Fibroblast of lung (primary cell): Measurements from ENCODE around the gene C3orf18. TPM values are rescaled to one million over a fixed set of nuclear protein-coding genes. Genes with fewer than 3 reads are reported as not detected.
A peak's percentile ranks its signal among the peaks of the same experiment; 100 is the strongest.

Experiments
- DNase-seq, 2 donors: peaks; one replicate each; pipeline versions ENCODE4 v3.0.0 to v3.0.0-alpha.2; 2010; ENCODE audit warnings: low read depth in 2 of 2
- H2AFZ ChIP-seq: 2 replicates; pipeline ENCODE4 v1.5.1; 2012; ENCODE audit warnings: low read length, control low read depth, inconsistent platforms
- H3K27ac ChIP-seq: 2 replicates; pipeline ENCODE4 v1.5.1; 2011; ENCODE audit warnings: low read length, control low read depth; ENCODE audit not compliant: insufficient read depth
- H3K27me3 ChIP-seq: 2 replicates; pipeline ENCODE4 v1.5.1; 2011; ENCODE audit warnings: mild to moderate bottlenecking, low read length; ENCODE audit not compliant: control insufficient read depth, insufficient read depth
- H3K36me3 ChIP-seq: 2 replicates; pipeline ENCODE4 v1.5.1; 2011; ENCODE audit warnings: low read length; ENCODE audit not compliant: control insufficient read depth, insufficient read depth
- H3K4me1 ChIP-seq: 2 replicates; pipeline ENCODE4 v1.5.1; 2011; ENCODE audit warnings: low read length; ENCODE audit not compliant: control insufficient read depth, insufficient read depth; ENCODE audit errors: extremely low read depth
- H3K4me2 ChIP-seq: 2 replicates; pipeline ENCODE4 v1.5.1; 2011; ENCODE audit warnings: low read length, control low read depth; ENCODE audit not compliant: insufficient read depth; ENCODE audit errors: extremely low read depth
- H3K4me3 ChIP-seq, 4 experiments: fragments of 200-600 bp in 1 of 4; sonication (generic) in 1 of 4; replicated peaks in 1 of 4; 2 replicates each; pipeline ENCODE4 v1.5.1; 2011 to 2016; ENCODE audit warnings: low read length in 4 of 4, low read depth in 3 of 4, mild to moderate bottlenecking in 3 of 4, control low read depth in 2 of 4, inconsistent platforms in 1 of 4, mixed read lengths in 1 of 4; ENCODE audit not compliant: insufficient read depth in 1 of 4; ENCODE audit errors: control extremely low read depth in 1 of 4
- H3K79me2 ChIP-seq: 2 replicates; pipeline ENCODE4 v1.5.1; 2012; ENCODE audit warnings: mild to moderate bottlenecking, low read length, inconsistent platforms; ENCODE audit not compliant: control insufficient read depth, insufficient read depth
- H3K9ac ChIP-seq: 2 replicates; pipeline ENCODE4 v1.5.1; 2011; ENCODE audit warnings: mild to moderate bottlenecking, low read length, control low read depth; ENCODE audit not compliant: insufficient read depth
- H3K9me3 ChIP-seq: 2 replicates; pipeline ENCODE4 v1.5.1; 2012; ENCODE audit warnings: low read depth, low read length; ENCODE audit not compliant: control insufficient read depth, insufficient read depth
- H4K20me1 ChIP-seq: 2 replicates; pipeline ENCODE4 v1.5.1; 2011; ENCODE audit warnings: low read length; ENCODE audit not compliant: control insufficient read depth, insufficient read depth; ENCODE audit errors: extremely low read depth
- EZH2 ChIP-seq: IDR thresholded peaks from 2 replicates; pipeline ENCODE4 v1.5.1; 2012; ENCODE audit warnings: low read length, control low read depth, mild to moderate bottlenecking; ENCODE audit errors: missing control alignments
- polyA plus RNA-seq, 2 donors: library from polyadenylated mRNA; depleted of rRNA in 1 of 2; stranded (reverse) in 1 of 2; unstranded in 1 of 2; fragments of >200 nt; gene quantifications; 2 replicates each; pipeline ENCODE4 v1.2.1, GENCODE V29; 2011 to 2012; ENCODE audit warnings: missing spikeins in 1 of 2
- total RNA-seq: library from RNA; depleted of rRNA; stranded (reverse); fragments of >200 nt; gene quantifications from 2 replicates; pipeline ENCODE4 v1.2.1, GENCODE V29; 2014
- TF ChIP-seq, protein P1 (sequence below), 2 donors: IDR thresholded peaks in 1 of 2; conservative IDR thresholded peaks in 1 of 2; 1 replicate in 1 of 2; 2 replicates in 1 of 2; pipeline ENCODE4 v1.5.1; 2011 to 2012; ENCODE audit warnings: low read length in 2 of 2, control low read depth in 1 of 2, inconsistent platforms in 1 of 2, low read depth in 1 of 2, mild to moderate bottlenecking in 1 of 2

C3orf18 gene
- total and polyA plus RNA-seq, 2 donors (not counting 1 experiment from before 2014, with no cell fraction given) = 8.7 to 25.8 TPM

DNA sequence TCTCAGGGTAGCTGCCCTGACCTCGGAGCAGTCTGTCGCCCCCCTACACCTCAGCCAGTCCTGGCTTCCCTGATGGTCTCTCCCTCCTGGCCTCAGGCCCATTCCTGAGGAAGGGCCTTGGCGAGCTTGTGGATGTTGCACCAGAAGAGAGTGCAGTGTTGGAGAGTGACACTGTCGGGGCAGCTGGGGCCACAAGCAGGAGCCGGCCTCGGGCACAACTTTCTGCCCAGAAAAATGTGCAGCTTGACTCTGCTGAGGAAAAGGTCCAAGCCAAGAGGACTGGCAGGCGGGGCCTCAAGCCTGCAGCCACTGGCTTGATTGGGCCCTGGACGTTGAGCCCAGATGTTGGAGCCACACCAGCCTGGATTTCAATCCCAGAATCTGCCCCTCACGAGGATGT is 14.5 kb upstream of the C3orf18 start:
- H3K9ac ChIP-seq = no peak overlapping the region
- DNase-seq = no peak
- H3K4me3 ChIP-seq = no peak overlapping the region
- TF ChIP-seq, protein P1, sequence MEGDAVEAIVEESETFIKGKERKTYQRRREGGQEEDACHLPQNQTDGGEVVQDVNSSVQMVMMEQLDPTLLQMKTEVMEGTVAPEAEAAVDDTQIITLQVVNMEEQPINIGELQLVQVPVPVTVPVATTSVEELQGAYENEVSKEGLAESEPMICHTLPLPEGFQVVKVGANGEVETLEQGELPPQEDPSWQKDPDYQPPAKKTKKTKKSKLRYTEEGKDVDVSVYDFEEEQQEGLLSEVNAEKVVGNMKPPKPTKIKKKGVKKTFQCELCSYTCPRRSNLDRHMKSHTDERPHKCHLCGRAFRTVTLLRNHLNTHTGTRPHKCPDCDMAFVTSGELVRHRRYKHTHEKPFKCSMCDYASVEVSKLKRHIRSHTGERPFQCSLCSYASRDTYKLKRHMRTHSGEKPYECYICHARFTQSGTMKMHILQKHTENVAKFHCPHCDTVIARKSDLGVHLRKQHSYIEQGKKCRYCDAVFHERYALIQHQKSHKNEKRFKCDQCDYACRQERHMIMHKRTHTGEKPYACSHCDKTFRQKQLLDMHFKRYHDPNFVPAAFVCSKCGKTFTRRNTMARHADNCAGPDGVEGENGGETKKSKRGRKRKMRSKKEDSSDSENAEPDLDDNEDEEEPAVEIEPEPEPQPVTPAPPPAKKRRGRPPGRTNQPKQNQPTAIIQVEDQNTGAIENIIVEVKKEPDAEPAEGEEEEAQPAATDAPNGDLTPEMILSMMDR (conservative IDR thresholded peaks at IDR 0.05 in 1 of 2, IDR thresholded peaks at IDR 0.05 in 1 of 2; ENCODE audit: low read depth in 1 of 2, low read length in 2 of 2) = no peak
- TF ChIP-seq EZH2 = no peak
- no peak overlapping the region for H2AFZ ChIP-seq
- no peak overlapping the region for H3K4me2 ChIP-seq
- H3K9me3 ChIP-seq = no peaks in the 10 kb centered on the region
- peaks cover 2% of the 10 kb centered on the region for H3K36me3 ChIP-seq
- no peaks in the 10 kb centered on the region for H3K4me1 ChIP-seq
- no peaks in the 10 kb centered on the region for H4K20me1 ChIP-seq
- H3K27me3 ChIP-seq = no peaks in the 10 kb centered on the region
- no peaks in the 10 kb centered on the region for H3K79me2 ChIP-seq
- H3K27ac ChIP-seq = no peak overlapping the region

DNA sequence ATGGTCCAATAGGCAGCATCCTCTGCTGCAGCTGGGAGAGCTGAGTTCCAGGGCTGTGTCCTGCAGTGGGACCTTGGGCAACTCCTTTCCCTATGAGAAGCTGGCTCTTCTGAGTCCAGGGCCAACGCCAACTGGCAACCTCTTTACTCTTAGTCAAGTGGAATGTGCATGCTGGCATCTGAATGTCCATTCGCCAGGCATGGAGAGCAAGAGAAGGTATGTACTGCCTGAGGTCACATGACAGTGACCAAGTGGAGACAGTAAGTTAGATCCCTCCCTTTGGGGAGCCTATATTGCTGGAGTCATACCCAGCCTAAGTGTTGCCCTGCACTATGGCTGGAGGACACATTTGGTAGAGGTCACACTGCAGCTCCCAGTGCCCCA is 13.9 kb upstream of the C3orf18 start:
- Histone ChIP-seq H3K36me3 (peaks cover 4% of the 10 kb centered on the region), H2AFZ (no peak overlapping the region), H3K9ac (no peak overlapping the region), H4K20me1 (no peaks in the 10 kb centered on the region), H3K27ac (no peak overlapping the region), H3K4me1 (no peaks in the 10 kb centered on the region), H3K4me3 (no peak overlapping the region), H3K4me2 (no peak overlapping the region), H3K27me3 (no peaks in the 10 kb centered on the region), H3K9me3 (no peaks in the 10 kb centered on the region), H3K79me2 (no peaks in the 10 kb centered on the region)
- no peak for DNase-seq
- no peak for TF ChIP-seq EZH2
- TF ChIP-seq, protein P1 (conservative IDR thresholded peaks at IDR 0.05 in 1 of 2, IDR thresholded peaks at IDR 0.05 in 1 of 2; ENCODE audit: low read depth in 1 of 2, low read length in 2 of 2) = no peak

DNA sequence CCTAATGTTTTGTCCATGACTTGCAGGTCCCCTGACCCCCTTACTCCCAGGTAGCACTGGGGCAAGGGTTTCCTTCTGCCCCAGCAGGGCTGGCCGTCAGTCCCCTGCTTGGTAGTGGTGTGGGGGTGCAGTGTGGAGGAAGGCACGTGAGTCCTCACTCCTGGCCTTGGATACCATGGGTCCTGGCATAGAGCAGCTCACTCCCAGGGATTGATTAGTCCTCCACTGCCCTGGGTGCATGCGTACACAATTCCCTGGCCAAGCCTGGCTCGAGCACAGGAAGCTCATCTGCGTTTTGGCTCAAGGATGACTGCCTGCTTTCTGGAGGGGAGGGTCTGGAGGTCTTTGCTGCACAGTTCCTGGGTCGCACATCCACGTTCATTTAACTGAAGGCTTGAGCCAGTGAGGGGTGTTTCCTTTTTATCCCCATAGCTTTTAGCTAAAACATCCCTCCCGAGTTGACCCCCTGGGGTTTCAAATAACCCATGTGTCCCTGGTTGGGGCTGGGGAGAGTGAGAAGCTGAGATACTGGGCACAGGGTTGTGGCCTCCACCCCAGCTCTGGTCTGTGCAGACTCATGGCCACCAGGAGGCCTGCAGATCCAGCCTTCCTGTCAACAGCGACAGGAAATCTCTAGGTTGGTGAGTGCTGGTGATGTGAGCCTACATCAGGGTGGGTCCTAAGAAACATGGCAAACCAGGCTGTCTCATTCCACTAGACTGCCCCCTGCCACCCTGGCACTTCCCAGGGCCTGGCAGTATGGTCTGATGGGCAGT is 13.3 kb upstream of the C3orf18 start:
- DNase-seq = no peak
- Histone ChIP-seq H3K27me3 (no peaks in the 10 kb centered on the region), H3K36me3 (peaks cover 4% of the 10 kb centered on the region), H3K9me3 (no peaks in the 10 kb centered on the region), H2AFZ (no peak overlapping the region), H3K4me3 (no peak overlapping the region), H3K4me2 (no peak overlapping the region), H3K9ac (no peak overlapping the region), H3K79me2 (no peaks in the 10 kb centered on the region), H4K20me1 (no peaks in the 10 kb centered on the region), H3K4me1 (no peaks in the 10 kb centered on the region), H3K27ac (no peak overlapping the region)
- no peak for TF ChIP-seq EZH2
- TF ChIP-seq, protein P1 (conservative IDR thresholded peaks at IDR 0.05 in 1 of 2, IDR thresholded peaks at IDR 0.05 in 1 of 2; ENCODE audit: low read depth in 1 of 2, low read length in 2 of 2) = peak in 1 of 2 donors; percentile 15
